ENCODE data around the gene KIAA0753. TPM values are rescaled to one million over a fixed set of nuclear protein-coding genes. Genes with fewer than 3 reads are reported as not detected.
"Not testable (repeated sequence)": the region's sequence is repeated elsewhere in the genome, so short reads cannot be mapped to it uniquely, and the experiment has no call there.

Gene KIAA0753
- total RNA-seq, 1 donor from 2014 or later = 14.5 TPM

- no peak overlapping the region for H3K4me3 Mint-ChIP-seq (ENCODE audit: unreplicated experiment)
- H3K27ac Mint-ChIP-seq (ENCODE audit: unreplicated experiment) = no peak overlapping the region
- no peaks in the 10 kb centered on the region for H3K27me3 Mint-ChIP-seq (ENCODE audit: low read depth)
- H3K9me3 Mint-ChIP-seq (ENCODE audit: low read depth) = no peaks in the 10 kb centered on the region
- H3K4me1 Mint-ChIP-seq (ENCODE audit: low read depth) = peaks cover 24% of the 10 kb centered on the region
- TF ChIP-seq, protein P1, sequence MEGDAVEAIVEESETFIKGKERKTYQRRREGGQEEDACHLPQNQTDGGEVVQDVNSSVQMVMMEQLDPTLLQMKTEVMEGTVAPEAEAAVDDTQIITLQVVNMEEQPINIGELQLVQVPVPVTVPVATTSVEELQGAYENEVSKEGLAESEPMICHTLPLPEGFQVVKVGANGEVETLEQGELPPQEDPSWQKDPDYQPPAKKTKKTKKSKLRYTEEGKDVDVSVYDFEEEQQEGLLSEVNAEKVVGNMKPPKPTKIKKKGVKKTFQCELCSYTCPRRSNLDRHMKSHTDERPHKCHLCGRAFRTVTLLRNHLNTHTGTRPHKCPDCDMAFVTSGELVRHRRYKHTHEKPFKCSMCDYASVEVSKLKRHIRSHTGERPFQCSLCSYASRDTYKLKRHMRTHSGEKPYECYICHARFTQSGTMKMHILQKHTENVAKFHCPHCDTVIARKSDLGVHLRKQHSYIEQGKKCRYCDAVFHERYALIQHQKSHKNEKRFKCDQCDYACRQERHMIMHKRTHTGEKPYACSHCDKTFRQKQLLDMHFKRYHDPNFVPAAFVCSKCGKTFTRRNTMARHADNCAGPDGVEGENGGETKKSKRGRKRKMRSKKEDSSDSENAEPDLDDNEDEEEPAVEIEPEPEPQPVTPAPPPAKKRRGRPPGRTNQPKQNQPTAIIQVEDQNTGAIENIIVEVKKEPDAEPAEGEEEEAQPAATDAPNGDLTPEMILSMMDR (IDR thresholded peaks at IDR 0.05) = no peak
- H3K36me3 Mint-ChIP-seq (ENCODE audit: low read depth) = peaks cover 24% of the 10 kb centered on the region
- DNase-seq (ENCODE audit: low spot score) = no peak
Measured at GRCh38 chr17:6596081-6596480, 44.4 kb downstream of the KIAA0753 start.

DNA sequence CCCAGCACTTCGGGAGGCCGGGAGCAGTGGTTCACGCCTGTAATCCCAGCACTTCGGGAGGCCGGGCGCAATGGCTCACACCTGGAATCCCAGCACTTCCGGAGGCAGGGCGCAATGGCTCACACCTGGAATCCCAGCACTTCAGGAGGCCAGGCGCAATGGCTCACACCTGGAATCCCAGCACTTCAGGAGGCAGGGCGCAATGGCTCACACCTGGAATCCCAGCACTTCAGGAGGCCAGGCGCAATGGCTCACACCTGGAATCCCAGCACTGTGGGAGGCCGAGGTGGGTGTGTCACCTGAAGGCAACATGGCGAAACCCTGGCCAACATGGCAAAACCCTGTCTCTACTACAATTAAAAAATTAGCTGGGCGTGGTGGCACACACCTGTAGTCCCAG lies 47.1 kb downstream of the KIAA0753 start:
- H3K4me3 Mint-ChIP-seq (ENCODE audit: unreplicated experiment); H3K27me3 Mint-ChIP-seq (ENCODE audit: low read depth); H3K27ac Mint-ChIP-seq (ENCODE audit: unreplicated experiment); H3K9me3 Mint-ChIP-seq (ENCODE audit: low read depth); DNase-seq (ENCODE audit: low spot score): not testable (repeated sequence)
- peaks cover 14% of the 10 kb centered on the region for H3K4me1 Mint-ChIP-seq (ENCODE audit: low read depth)
- H3K36me3 Mint-ChIP-seq (ENCODE audit: low read depth) = peaks cover 35% of the 10 kb centered on the region

GRCh38 chr17:6592173-6592572 lies 48.3 kb downstream of the KIAA0753 start:
- Mint-ChIP-seq H3K36me3 (ENCODE audit: low read depth) (peaks cover 45% of the 10 kb centered on the region), H3K27ac (ENCODE audit: unreplicated experiment) (peak overlapping the region; percentile 71), H3K9me3 (ENCODE audit: low read depth) (no peaks in the 10 kb centered on the region), H3K4me1 (ENCODE audit: low read depth) (peaks cover 14% of the 10 kb centered on the region), H3K4me3 (ENCODE audit: unreplicated experiment) (no peak overlapping the region), H3K27me3 (ENCODE audit: low read depth) (no peaks in the 10 kb centered on the region)
- no peak for DNase-seq (ENCODE audit: low spot score)
- TF ChIP-seq, protein P1 (IDR thresholded peaks at IDR 0.05) = no peak

DNA sequence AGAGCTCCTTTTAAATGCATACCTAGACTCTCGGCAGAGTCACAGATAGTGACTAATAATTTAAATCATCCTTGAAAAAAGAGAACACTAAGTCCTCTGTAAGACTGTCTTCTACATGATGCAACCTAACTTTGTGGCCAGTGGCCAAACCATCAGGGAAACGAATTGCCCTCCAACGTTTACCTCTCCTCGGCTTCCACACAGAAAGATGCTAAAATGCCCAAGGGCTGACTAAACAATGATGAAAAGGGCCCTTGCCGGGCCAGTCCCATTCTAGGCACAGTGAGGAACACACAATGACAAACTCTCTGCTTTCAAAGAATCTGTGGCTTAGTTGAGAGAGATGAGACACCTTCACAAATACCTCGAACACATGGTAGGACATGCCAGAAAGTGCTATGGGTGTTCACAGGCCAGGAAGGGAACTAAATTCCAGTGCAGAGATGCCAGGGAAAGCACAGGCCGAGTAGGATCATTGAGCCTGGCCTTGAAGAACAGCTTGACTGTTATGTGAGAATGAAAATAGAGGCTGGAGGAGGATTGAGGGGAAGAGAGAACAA lies 48.8 kb downstream of the KIAA0753 start:
- Mint-ChIP-seq H3K27ac (ENCODE audit: unreplicated experiment) (peak overlapping the region; percentile 71), H3K9me3 (ENCODE audit: low read depth) (no peaks in the 10 kb centered on the region), H3K36me3 (ENCODE audit: low read depth) (peaks cover 42% of the 10 kb centered on the region), H3K27me3 (ENCODE audit: low read depth) (no peaks in the 10 kb centered on the region), H3K4me3 (ENCODE audit: unreplicated experiment) (no peak overlapping the region), H3K4me1 (ENCODE audit: low read depth) (peaks cover 14% of the 10 kb centered on the region)
- TF ChIP-seq, protein P1 (IDR thresholded peaks at IDR 0.05) = no peak
- DNase-seq (ENCODE audit: low spot score) = no peak

DNA sequence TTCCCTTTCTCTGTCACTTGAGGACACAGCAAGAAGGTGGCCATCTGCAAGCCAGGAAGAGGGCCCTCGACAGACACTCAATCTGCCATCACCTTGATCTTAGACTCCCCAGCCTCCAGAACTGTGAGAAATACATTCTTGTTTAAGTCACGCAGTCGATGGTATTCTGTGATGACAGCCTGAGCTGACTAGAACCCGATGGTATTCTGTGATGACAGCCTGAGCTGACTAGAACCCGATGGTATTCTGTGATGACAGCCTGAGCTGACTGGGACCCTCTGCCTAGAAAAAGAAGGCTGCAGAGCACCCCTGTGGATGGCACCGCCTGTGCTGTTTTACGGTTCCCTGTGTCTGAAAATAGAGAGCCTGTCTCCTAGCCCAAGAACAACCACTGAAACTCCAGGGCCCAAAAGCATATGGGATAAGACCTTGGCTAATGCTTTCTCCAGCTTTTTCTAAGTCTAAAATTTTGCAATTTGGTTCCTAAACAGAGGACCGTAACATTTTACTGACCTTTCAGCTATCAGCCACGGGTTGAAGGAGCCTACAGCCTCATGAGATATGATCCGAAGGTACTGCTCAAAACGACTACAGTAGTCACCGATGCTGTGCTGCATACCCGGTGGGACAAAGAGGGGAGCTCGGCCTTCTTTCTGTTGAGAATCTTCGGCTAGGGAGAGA lies 51.1 kb downstream of the KIAA0753 start:
- DNase-seq (ENCODE audit: low spot score) = no peak
- peaks cover 14% of the 10 kb centered on the region for H3K4me1 Mint-ChIP-seq (ENCODE audit: low read depth)
- H3K36me3 Mint-ChIP-seq (ENCODE audit: low read depth) = peaks cover 56% of the 10 kb centered on the region
- H3K4me3 Mint-ChIP-seq (ENCODE audit: unreplicated experiment) = no peak overlapping the region
- TF ChIP-seq, protein P1 (IDR thresholded peaks at IDR 0.05) = no peak
- H3K27me3 Mint-ChIP-seq (ENCODE audit: low read depth) = no peaks in the 10 kb centered on the region
- no peak overlapping the region for H3K27ac Mint-ChIP-seq (ENCODE audit: unreplicated experiment)
- peaks cover 14% of the 10 kb centered on the region for H3K9me3 Mint-ChIP-seq (ENCODE audit: low read depth)

GRCh38 chr17:6588165-6588564 lies 52.3 kb downstream of the KIAA0753 start:
- H3K27ac Mint-ChIP-seq (ENCODE audit: unreplicated experiment) = no peak overlapping the region
- peaks cover 14% of the 10 kb centered on the region for H3K4me1 Mint-ChIP-seq (ENCODE audit: low read depth)
- peaks cover 25% of the 10 kb centered on the region for H3K9me3 Mint-ChIP-seq (ENCODE audit: low read depth)
- no peak overlapping the region for H3K4me3 Mint-ChIP-seq (ENCODE audit: unreplicated experiment)
- H3K36me3 Mint-ChIP-seq (ENCODE audit: low read depth) = peaks cover 63% of the 10 kb centered on the region
- DNase-seq (ENCODE audit: low spot score) = no peak
- TF ChIP-seq, protein P1 (IDR thresholded peaks at IDR 0.05) = no peak
- H3K27me3 Mint-ChIP-seq (ENCODE audit: low read depth) = no peaks in the 10 kb centered on the region
